Measurements from ENCODE around the gene BCDIN3D. TPM values are rescaled to one million over a fixed set of nuclear protein-coding genes. Genes with fewer than 3 reads are reported as not detected.

The BCDIN3D gene
- total and polyA plus RNA-seq, 4 donors: 1.7 to 4.4 (median 2.1) TPM

DNA sequence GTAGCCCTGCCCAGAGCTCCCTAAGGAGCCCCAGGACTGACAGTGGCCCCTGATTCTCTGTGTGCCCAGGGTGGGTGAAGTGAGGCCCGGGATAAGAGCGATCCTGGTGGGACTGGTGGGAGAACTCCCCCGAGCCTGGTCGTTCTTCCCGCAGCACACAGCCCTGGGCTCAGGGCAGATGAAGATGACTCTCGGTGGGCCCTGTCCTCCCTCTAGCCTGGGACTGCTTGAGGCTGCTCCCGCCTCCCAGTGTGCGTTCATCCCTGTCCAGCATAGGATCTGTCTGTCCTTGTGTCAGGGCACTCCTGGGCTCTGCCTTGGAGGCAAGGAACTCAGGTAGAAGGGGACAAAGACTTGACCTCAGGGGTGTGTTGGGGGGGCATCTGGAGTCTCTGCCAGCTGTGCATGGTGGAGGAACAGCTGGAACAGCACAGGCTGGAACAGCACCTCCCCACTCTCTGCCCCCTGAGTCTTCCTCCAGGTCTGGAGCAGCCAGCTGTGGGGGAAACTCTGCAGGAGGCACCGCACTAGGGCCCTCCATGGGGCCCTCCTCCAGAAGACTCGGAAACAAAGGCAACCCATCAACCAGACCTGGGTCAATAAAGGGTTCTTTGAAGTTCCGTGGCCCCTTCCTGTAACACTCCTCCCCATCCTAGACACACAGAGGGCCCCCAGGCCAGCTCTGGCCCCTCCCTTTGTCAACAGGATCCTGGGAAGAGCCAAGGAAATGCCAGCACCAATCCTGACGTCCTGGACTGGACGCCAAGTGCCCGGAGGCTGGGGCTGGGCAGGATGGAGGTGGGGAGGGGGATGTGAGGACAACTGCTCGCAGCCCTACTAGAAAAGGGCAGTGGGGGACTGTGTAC lies 44.9 kb upstream of the BCDIN3D start:
- H3K4me3 ChIP-seq (ENCODE audit: low read depth in 1 of 3, low read length in 3 of 3): no peak overlapping the region

DNA sequence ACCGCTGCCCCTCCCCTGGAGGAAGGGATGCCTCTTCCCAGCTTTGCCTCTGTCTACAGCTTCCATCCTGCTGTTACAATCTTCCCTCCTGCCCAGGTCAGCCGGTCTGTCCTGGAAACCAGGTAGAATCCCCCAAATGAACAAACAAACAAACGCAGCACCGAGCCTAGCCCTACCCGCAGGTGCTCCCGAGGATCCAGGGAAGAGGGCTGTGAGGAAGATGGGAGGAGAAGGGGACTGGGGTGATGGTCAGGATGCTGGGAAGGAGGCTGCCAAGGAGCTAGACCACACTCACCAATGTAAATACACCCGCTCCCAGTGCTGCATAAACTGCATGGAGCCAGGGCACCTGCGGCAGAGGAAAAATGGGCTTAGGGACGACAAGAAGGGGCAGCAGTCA lies 44.2 kb upstream of the BCDIN3D start:
- TF ChIP-seq JUND (IDR thresholded peaks at IDR 0.05): no peak
- TF ChIP-seq RXRA (IDR thresholded peaks at IDR 0.05): no peak
- TF ChIP-seq, protein P1, sequence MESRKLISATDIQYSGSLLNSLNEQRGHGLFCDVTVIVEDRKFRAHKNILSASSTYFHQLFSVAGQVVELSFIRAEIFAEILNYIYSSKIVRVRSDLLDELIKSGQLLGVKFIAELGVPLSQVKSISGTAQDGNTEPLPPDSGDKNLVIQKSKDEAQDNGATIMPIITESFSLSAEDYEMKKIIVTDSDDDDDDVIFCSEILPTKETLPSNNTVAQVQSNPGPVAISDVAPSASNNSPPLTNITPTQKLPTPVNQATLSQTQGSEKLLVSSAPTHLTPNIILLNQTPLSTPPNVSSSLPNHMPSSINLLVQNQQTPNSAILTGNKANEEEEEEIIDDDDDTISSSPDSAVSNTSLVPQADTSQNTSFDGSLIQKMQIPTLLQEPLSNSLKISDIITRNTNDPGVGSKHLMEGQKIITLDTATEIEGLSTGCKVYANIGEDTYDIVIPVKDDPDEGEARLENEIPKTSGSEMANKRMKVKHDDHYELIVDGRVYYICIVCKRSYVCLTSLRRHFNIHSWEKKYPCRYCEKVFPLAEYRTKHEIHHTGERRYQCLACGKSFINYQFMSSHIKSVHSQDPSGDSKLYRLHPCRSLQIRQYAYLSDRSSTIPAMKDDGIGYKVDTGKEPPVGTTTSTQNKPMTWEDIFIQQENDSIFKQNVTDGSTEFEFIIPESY (IDR thresholded peaks at IDR 0.05): no peak
- no peak for TF ChIP-seq EGR1 (IDR thresholded peaks at IDR 0.05; ENCODE audit: low read depth in 2 of 2)
- TF ChIP-seq GABPA (IDR thresholded peaks at IDR 0.05 in 1 of 2, conservative IDR thresholded peaks at IDR 0.05 in 1 of 2): no peak
- TF ChIP-seq HNF4A (conservative IDR thresholded peaks at IDR 0.05): no peak
- TF ChIP-seq, protein P2, sequence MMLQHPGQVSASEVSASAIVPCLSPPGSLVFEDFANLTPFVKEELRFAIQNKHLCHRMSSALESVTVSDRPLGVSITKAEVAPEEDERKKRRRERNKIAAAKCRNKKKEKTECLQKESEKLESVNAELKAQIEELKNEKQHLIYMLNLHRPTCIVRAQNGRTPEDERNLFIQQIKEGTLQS (IDR thresholded peaks at IDR 0.05): no peak
- TF ChIP-seq FOXA2 (IDR thresholded peaks at IDR 0.05): no peak
- no peak for TF ChIP-seq TAF1 (conservative IDR thresholded peaks at IDR 0.05)
- TF ChIP-seq SP1 (IDR thresholded peaks at IDR 0.05): no peak
- no peak for TF ChIP-seq HNF4G (IDR thresholded peaks at IDR 0.05)
- no peak for TF ChIP-seq FOXA1 (IDR thresholded peaks at IDR 0.05)
- TF ChIP-seq, protein P3, sequence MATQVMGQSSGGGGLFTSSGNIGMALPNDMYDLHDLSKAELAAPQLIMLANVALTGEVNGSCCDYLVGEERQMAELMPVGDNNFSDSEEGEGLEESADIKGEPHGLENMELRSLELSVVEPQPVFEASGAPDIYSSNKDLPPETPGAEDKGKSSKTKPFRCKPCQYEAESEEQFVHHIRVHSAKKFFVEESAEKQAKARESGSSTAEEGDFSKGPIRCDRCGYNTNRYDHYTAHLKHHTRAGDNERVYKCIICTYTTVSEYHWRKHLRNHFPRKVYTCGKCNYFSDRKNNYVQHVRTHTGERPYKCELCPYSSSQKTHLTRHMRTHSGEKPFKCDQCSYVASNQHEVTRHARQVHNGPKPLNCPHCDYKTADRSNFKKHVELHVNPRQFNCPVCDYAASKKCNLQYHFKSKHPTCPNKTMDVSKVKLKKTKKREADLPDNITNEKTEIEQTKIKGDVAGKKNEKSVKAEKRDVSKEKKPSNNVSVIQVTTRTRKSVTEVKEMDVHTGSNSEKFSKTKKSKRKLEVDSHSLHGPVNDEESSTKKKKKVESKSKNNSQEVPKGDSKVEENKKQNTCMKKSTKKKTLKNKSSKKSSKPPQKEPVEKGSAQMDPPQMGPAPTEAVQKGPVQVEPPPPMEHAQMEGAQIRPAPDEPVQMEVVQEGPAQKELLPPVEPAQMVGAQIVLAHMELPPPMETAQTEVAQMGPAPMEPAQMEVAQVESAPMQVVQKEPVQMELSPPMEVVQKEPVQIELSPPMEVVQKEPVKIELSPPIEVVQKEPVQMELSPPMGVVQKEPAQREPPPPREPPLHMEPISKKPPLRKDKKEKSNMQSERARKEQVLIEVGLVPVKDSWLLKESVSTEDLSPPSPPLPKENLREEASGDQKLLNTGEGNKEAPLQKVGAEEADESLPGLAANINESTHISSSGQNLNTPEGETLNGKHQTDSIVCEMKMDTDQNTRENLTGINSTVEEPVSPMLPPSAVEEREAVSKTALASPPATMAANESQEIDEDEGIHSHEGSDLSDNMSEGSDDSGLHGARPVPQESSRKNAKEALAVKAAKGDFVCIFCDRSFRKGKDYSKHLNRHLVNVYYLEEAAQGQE (IDR thresholded peaks at IDR 0.05): no peak
- no peaks in the 10 kb centered on the region for H3K9me3 ChIP-seq (ENCODE audit: control insufficient read depth in 4 of 4, low read length in 3 of 4)
- no peak overlapping the region for H3K27ac ChIP-seq (ENCODE audit: low read depth in 1 of 2, low read length in 2 of 2)
- 59% methylated on average over 9 of the region's 9 CpGs for WGBS
- H3K27me3 ChIP-seq (ENCODE audit: control insufficient read depth in 4 of 4, insufficient read depth in 4 of 4, low read length in 3 of 4): no peaks in the 10 kb centered on the region
- H3K4me3 ChIP-seq (ENCODE audit: low read depth in 1 of 3, low read length in 3 of 3): no peak overlapping the region
- H3K36me3 ChIP-seq (ENCODE audit: control insufficient read depth in 4 of 4, insufficient read depth in 3 of 4, low read depth in 1 of 4, low read length in 3 of 4): no peaks in the 10 kb centered on the region
- H3K9ac ChIP-seq (ENCODE audit: low read depth in 1 of 2, low read length in 2 of 2): no peak overlapping the region
- H3K4me1 ChIP-seq (ENCODE audit: control insufficient read depth in 4 of 4, insufficient read depth in 4 of 4, low read length in 3 of 4): no peaks in the 10 kb centered on the region
- no peak for DNase-seq (ENCODE audit: low spot score)

More for the DNA sequence above, 44.9 kb upstream of the BCDIN3D start:
- H3K4me1 ChIP-seq (ENCODE audit: control insufficient read depth in 4 of 4, insufficient read depth in 4 of 4, low read length in 3 of 4): no peaks in the 10 kb centered on the region
- no peak for DNase-seq (ENCODE audit: low spot score)
- TF ChIP-seq, protein P1 (IDR thresholded peaks at IDR 0.05): no peak
- TF ChIP-seq SP1 (IDR thresholded peaks at IDR 0.05) (no peak), FOXA1 (IDR thresholded peaks at IDR 0.05) (no peak), NR2F2 (IDR thresholded peaks at IDR 0.05) (no peak), YY1 (IDR thresholded peaks at IDR 0.05) (no peak), HNF4G (IDR thresholded peaks at IDR 0.05) (no peak), FOXA2 (IDR thresholded peaks at IDR 0.05) (no peak), JUND (IDR thresholded peaks at IDR 0.05) (no peak), RAD21 (IDR thresholded peaks at IDR 0.05) (no peak)
- TF ChIP-seq, protein P4, sequence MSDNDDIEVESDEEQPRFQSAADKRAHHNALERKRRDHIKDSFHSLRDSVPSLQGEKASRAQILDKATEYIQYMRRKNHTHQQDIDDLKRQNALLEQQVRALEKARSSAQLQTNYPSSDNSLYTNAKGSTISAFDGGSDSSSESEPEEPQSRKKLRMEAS (IDR thresholded peaks at IDR 0.05): no peak
- H3K27me3 ChIP-seq (ENCODE audit: control insufficient read depth in 4 of 4, insufficient read depth in 4 of 4, low read length in 3 of 4): no peaks in the 10 kb centered on the region
- H3K9ac ChIP-seq (ENCODE audit: low read depth in 1 of 2, low read length in 2 of 2): no peak overlapping the region
- H3K36me3 ChIP-seq (ENCODE audit: control insufficient read depth in 4 of 4, insufficient read depth in 3 of 4, low read depth in 1 of 4, low read length in 3 of 4): no peaks in the 10 kb centered on the region
- no peak overlapping the region for H3K27ac ChIP-seq (ENCODE audit: low read depth in 1 of 2, low read length in 2 of 2)
- no peaks in the 10 kb centered on the region for H3K9me3 ChIP-seq (ENCODE audit: control insufficient read depth in 4 of 4, low read length in 3 of 4)
- WGBS: 73% methylated on average over 15 of the region's 15 CpGs
